GM12875 (cell line): Measurements from ENCODE around the gene TIGIT.

Experiments used
- H3K4me3 ChIP-seq: one replicate; pipeline ENCODE4 v1.5.1; 2011; ENCODE audit warnings: low read depth, low read length, control low read depth
- CTCF ChIP-seq: IDR thresholded peaks from 2 replicates; pipeline ENCODE4 v1.5.1; 2011; ENCODE audit warnings: low read depth, mild to moderate bottlenecking, control low read depth, inconsistent platforms, low read length, moderate library complexity, borderline replicate concordance; ENCODE audit not compliant: insufficient read depth

TIGIT gene

GRCh38 chr3:114350690-114351089 lies 56.9 kb downstream of the TIGIT start:
- no peak overlapping the region for H3K4me3 ChIP-seq
- TF ChIP-seq CTCF, result no peak

GRCh38 chr3:114351123-114351821 lies 57.4 kb downstream of the TIGIT start:
- TF ChIP-seq CTCF, result no peak
- H3K4me3 ChIP-seq, result no peak overlapping the region

- no peak for TF ChIP-seq CTCF
- H3K4me3 ChIP-seq, result no peak overlapping the region
Measured at GRCh38 chr3:114351822-114352145, 58.0 kb downstream of the TIGIT start.

- H3K4me3 ChIP-seq, result no peak overlapping the region
- no peak for TF ChIP-seq CTCF
Measured at GRCh38 chr3:114355653-114356052, 61.8 kb downstream of the TIGIT start.

GRCh38 chr3:114356066-114356465 lies 62.2 kb downstream of the TIGIT start:
- no peak for TF ChIP-seq CTCF
- no peak overlapping the region for H3K4me3 ChIP-seq

- no peak overlapping the region for H3K4me3 ChIP-seq
- TF ChIP-seq CTCF, result no peak
Measured at GRCh38 chr3:114356525-114356924, 62.7 kb downstream of the TIGIT start.
